GM23248 (cell line): Measurements from ENCODE around the gene TRIM17. TPM values are rescaled to one million over a fixed set of nuclear protein-coding genes. Genes with fewer than 3 reads are reported as not detected.

ENCODE experiments used
- DNase-seq: peaks from one replicate; pipeline ENCODE4 v3.0.0-alpha.2; 2015
- H2AFZ ChIP-seq: fragments of 200-600 bp; sonication (generic); 2 replicates; pipeline ENCODE4 v1.6.1; 2016; ENCODE audit warnings: antibody characterized with exemption
- H3F3A ChIP-seq: fragments of 200-600 bp; sonication (generic); 2 replicates; pipeline ENCODE4 v1.6.1; 2016; ENCODE audit warnings: mild to moderate bottlenecking, antibody characterized with exemption, mixed run types; ENCODE audit not compliant: insufficient read depth
- H3K27ac ChIP-seq: fragments of 200-600 bp; sonication (generic); 2 replicates; pipeline ENCODE4 v1.5.1; 2016; ENCODE audit warnings: mild to moderate bottlenecking
- H3K27me3 ChIP-seq: fragments of 200-600 bp; sonication (generic); replicated peaks from 2 replicates; pipeline ENCODE4 v1.6.1; 2016; ENCODE audit warnings: mild to moderate bottlenecking; ENCODE audit not compliant: insufficient read depth
- H3K36me3 ChIP-seq: fragments of 200-600 bp; sonication (generic); 2 replicates; pipeline ENCODE4 v1.6.1; 2016; ENCODE audit warnings: low read depth, mild to moderate bottlenecking
- H3K4me1 ChIP-seq: fragments of 200-600 bp; sonication (generic); 2 replicates; pipeline ENCODE4 v1.6.1; 2016; ENCODE audit warnings: mild to moderate bottlenecking; ENCODE audit not compliant: insufficient read depth
- H3K4me2 ChIP-seq: fragments of 200-600 bp; sonication (generic); one replicate; pipeline ENCODE4 v1.6.1; 2016; ENCODE audit warnings: mild to moderate bottlenecking; ENCODE audit not compliant: unreplicated experiment
- H3K4me3 ChIP-seq: fragments of 200-600 bp; sonication (generic); 2 replicates; pipeline ENCODE4 v1.5.1; 2016; ENCODE audit warnings: mild to moderate bottlenecking
- H3K79me2 ChIP-seq: fragments of 200-600 bp; sonication (generic); 2 replicates; pipeline ENCODE4 v1.6.1; 2016; ENCODE audit warnings: mild to moderate bottlenecking; ENCODE audit not compliant: insufficient read depth
- H3K9ac ChIP-seq: fragments of 200-600 bp; sonication (generic); 2 replicates; pipeline ENCODE4 v1.6.1; 2016; ENCODE audit warnings: mild to moderate bottlenecking
- H3K9me2 ChIP-seq: fragments of 200-600 bp; sonication (generic); 2 replicates; pipeline ENCODE4 v1.6.1; 2016; ENCODE audit warnings: mixed run types, mild to moderate bottlenecking, moderate library complexity; ENCODE audit not compliant: insufficient read depth
- H3K9me3 ChIP-seq: fragments of 200-600 bp; sonication (generic); one replicate; pipeline ENCODE4 v1.6.1; 2017; ENCODE audit warnings: low read depth
- H4K20me1 ChIP-seq: fragments of 200-600 bp; sonication (generic); 2 replicates; pipeline ENCODE4 v1.6.0; 2016; ENCODE audit not compliant: insufficient read depth
- EZH2 ChIP-seq: fragments of 200-600 bp; sonication (generic); IDR thresholded peaks from 2 replicates; pipeline ENCODE4 v1.6.1; 2018; ENCODE audit warnings: antibody characterized with exemption, mild to moderate bottlenecking; ENCODE audit not compliant: insufficient read depth, poor library complexity, severe bottlenecking
- EZH2phosphoT487 ChIP-seq: fragments of 200-600 bp; sonication (generic); IDR thresholded peaks from 2 replicates; pipeline ENCODE4 v1.6.1; 2018; ENCODE audit warnings: antibody characterized with exemption, moderate library complexity, mild to moderate bottlenecking, low read depth; ENCODE audit not compliant: insufficient read depth
- WGBS, 2 experiments: methylation state at CpG; one replicate each; pipeline ENCODE4 v1.1.6; 2015 to 2017; ENCODE audit warnings: low lambda C conversion rate in 2 of 2, low coverage in 1 of 2; ENCODE audit errors: missing lambda C conversion rate in 2 of 2; 5-methylcytosine and 5-hydroxymethylcytosine counted together
- in situ Hi-C: fragments of 300-500 bp; cut with MboI; formaldehyde crosslinking; loops from 2 replicates; pipeline ENCODE4 v1.15.0; 2020
- polyA plus RNA-seq: library from polyadenylated mRNA; unstranded; fragments of >200 nt; fragmentation: Nextera tagmentation; extraction: Ambion mirVana; gene quantifications from 2 replicates; pipeline ENCODE4 v1.2.1, GENCODE V29; 2016
- total RNA-seq: library from RNA; depleted of rRNA; stranded (reverse); fragments of >200 nt; shearing (Covaris generic); gene quantifications from 2 replicates; pipeline ENCODE4 v1.2.3, GENCODE V29; 2014

Gene TRIM17
- total and polyA plus RNA-seq, 2 experiments from 2014 or later = 0.26 TPM; not detected in 1

- peaks cover 6% of the 10 kb centered on the region for H3K27me3 ChIP-seq
- no peak overlapping the region for H3K4me3 ChIP-seq
- no peak for TF ChIP-seq EZH2phosphoT487
- TF ChIP-seq EZH2 = no peak
- 94 to 96% methylated on average over 11 of the region's 11 CpGs for whole genome bisulfite sequencing, 2 experiments
- H3K9me2 ChIP-seq = no peaks in the 10 kb centered on the region
- H3K27ac ChIP-seq = no peak overlapping the region
- in situ Hi-C loops = no loop called here
- H2AFZ ChIP-seq = no peak overlapping the region
- H3K36me3 ChIP-seq = peaks cover 3% of the 10 kb centered on the region; the same call in 1 of the 2 replicates
- DNase-seq = no peak
- no peaks in the 10 kb centered on the region for H4K20me1 ChIP-seq
- no peak overlapping the region for H3K4me2 ChIP-seq
- no peak overlapping the region for H3K9ac ChIP-seq
- no peaks in the 10 kb centered on the region for H3F3A ChIP-seq
- H3K4me1 ChIP-seq = peaks cover 9% of the 10 kb centered on the region
- peaks cover 21% of the 10 kb centered on the region for H3K79me2 ChIP-seq
- no peaks in the 10 kb centered on the region for H3K9me3 ChIP-seq
These were observed 6.0 kb downstream of the TRIM17 start for GRCh38 chr1:228410671-228411070.

DNA sequence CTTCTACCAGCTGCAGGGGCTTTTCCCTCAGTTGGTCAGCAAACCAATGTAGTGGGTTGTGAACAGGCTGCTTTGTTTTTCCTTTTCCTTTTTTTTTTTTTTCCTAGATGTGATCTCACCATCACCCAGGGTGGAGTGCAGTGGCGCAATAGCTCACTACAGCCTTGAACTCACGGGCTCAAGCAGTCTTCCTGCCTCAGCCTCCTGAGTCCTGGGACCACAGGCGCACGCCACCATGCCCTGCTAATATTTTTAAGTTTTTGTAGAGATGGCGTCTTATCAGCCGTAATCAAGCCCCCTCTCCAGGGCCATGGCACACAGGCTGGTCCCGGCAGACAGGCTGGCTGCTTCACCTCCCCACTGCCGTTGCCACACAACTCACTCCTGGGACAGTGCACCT lies 6.6 kb downstream of the TRIM17 start:
- Histone ChIP-seq H3K36me3 (peaks cover 3% of the 10 kb centered on the region; the same call in 1 of the 2 replicates), H3K79me2 (peaks cover 28% of the 10 kb centered on the region), H3K4me3 (no peak overlapping the region), H3K27me3 (no peaks in the 10 kb centered on the region), H3K4me1 (peaks cover 11% of the 10 kb centered on the region), H2AFZ (no peak overlapping the region), H3K9me2 (no peaks in the 10 kb centered on the region), H3F3A (no peaks in the 10 kb centered on the region), H3K9ac (no peak overlapping the region), H3K4me2 (no peak overlapping the region), H3K27ac (no peak overlapping the region), H3K9me3 (no peaks in the 10 kb centered on the region), H4K20me1 (no peaks in the 10 kb centered on the region)
- DNase-seq = peak; percentile 64
- TF ChIP-seq EZH2 (no peak), EZH2phosphoT487 (no peak)
- in situ Hi-C loops = no loop called here
- 82 to 85% methylated on average over 8 of the region's 8 CpGs for WGBS, 2 experiments

DNA sequence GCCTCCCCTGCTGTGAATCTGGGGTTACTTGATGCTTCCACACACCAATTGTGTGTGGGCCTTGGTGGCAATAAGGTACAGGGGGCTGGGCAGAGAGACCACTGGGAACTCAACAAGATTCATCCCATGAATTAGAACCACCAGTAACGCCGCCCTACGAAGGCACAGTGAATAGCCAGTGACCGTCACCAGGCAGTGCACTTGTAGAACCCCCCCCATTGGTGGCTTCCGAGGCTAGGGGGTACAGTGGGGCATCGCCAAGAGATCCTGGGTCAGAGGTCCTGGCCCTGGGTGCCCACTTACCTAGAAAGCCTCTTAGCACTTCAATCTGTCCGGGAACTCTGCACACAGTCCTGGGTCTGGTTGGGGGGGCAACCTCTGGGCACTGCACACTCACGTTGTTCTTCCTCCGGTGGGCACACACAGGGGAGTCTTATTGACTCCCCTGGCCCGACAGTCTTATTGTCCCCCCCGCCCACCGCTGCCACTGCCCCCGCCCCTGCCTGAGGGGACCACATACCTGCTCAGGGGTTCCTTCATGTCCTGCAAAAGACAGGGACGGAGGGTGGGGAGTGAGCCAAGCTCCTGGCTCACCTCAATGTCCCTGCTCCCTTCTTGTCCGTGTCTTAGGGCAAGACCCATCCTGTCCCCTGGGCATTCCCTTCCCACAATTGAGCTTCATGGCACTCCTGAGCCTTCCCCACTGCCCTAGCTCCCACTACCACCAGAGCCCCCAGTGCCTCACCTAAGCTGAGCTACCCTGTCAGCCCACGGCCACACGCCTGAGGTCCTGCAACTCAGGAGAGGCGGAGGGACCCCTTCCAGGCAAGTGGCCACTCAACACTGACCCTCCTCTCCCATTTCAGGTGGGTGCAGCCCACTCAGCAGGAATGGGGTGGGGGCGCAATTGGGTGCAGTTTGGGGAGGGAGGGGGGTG lies 7.5 kb downstream of the TRIM17 start:
- no peaks in the 10 kb centered on the region for H3K27me3 ChIP-seq
- no peak overlapping the region for H3K4me3 ChIP-seq
- in situ Hi-C loops = no loop called here
- no peak overlapping the region for H3K27ac ChIP-seq
- no peaks in the 10 kb centered on the region for H3F3A ChIP-seq
- peaks cover 37% of the 10 kb centered on the region for H3K79me2 ChIP-seq
- peaks cover 3% of the 10 kb centered on the region; the same call in 1 of the 2 replicates for H3K36me3 ChIP-seq
- H3K9ac ChIP-seq = no peak overlapping the region
- H3K9me3 ChIP-seq = no peaks in the 10 kb centered on the region
- 89 to 94% methylated on average over 14 to 19 of the region's 19 CpGs for WGBS, 2 experiments
- H4K20me1 ChIP-seq = 0 out of 2 replicates have a peak, but pooled peaks cover 7% of the 10 kb centered on the region
- no peak overlapping the region for H3K4me2 ChIP-seq
- H2AFZ ChIP-seq = no peak overlapping the region
- TF ChIP-seq EZH2 = no peak
- H3K9me2 ChIP-seq = no peaks in the 10 kb centered on the region
- DNase-seq = no peak
- peaks cover 17% of the 10 kb centered on the region for H3K4me1 ChIP-seq

- Histone ChIP-seq H4K20me1 (0 out of 2 replicates have a peak, but pooled peaks cover 7% of the 10 kb centered on the region), H3K27ac (no peak overlapping the region), H3K27me3 (no peaks in the 10 kb centered on the region), H3K36me3 (peaks cover 3% of the 10 kb centered on the region; the same call in 1 of the 2 replicates), H3K9me3 (no peaks in the 10 kb centered on the region), H3K4me1 (peaks cover 17% of the 10 kb centered on the region), H3K4me3 (peak overlapping the region; percentile 85), H3F3A (no peaks in the 10 kb centered on the region), H3K9ac (peak overlapping the region; percentile 69; the same call in 1 of the 2 replicates), H3K79me2 (peaks cover 46% of the 10 kb centered on the region), H3K4me2 (peak overlapping the region; percentile 79), H3K9me2 (no peaks in the 10 kb centered on the region), H2AFZ (peak overlapping the region; percentile 87; the same call in 1 of the 2 replicates)
- WGBS, 2 experiments = 90 to 94% methylated on average over 25 of the region's 27 CpGs
- no peak for DNase-seq
- in situ Hi-C loops = no loop called here
- TF ChIP-seq EZH2phosphoT487 = no peak
- no peak for TF ChIP-seq EZH2
These were observed 8.4 kb downstream of the TRIM17 start for GRCh38 chr1:228408041-228408868.
